ENCODE measurements around the gene PDE4D.

Gene PDE4D

DNA sequence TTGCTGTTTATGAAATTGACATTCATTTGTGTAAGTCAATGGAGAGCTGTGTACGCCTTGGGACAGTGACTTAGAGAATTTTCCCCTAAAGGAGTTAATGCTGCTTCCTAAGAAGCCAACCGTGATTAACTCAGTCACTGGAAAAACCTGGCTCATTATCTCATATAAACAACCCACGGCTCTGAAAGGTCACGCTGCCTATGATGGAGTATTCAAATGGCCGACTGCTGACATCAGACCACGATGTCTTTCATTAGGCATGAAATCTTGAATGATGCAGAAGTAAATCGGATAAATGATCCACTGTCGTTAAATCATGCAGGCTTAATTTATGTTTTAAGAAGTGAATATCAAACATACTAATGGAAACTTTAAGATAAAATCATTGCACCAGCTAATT, 706.9 kb downstream of the PDE4D start:
- Histone ChIP-seq H3K79me2 (ENCODE audit: control insufficient read depth, insufficient read depth, low read length, unreplicated experiment) (no peaks in the 10 kb centered on the region), H3K4me1 (ENCODE audit: control insufficient read depth, insufficient read depth, low read length, unreplicated experiment) (peaks cover 4% of the 10 kb centered on the region), H3K4me3 (ENCODE audit: low read depth, low read length) (no peak overlapping the region), H3K27me3 (ENCODE audit: insufficient read depth, low read length) (no peaks in the 10 kb centered on the region), H3K36me3 (ENCODE audit: insufficient read depth, low read length) (no peaks in the 10 kb centered on the region), H3K27ac (ENCODE audit: low read depth, low read length) (no peak overlapping the region), H2AFZ (ENCODE audit: low read length, unreplicated experiment) (no peak overlapping the region)

DNA sequence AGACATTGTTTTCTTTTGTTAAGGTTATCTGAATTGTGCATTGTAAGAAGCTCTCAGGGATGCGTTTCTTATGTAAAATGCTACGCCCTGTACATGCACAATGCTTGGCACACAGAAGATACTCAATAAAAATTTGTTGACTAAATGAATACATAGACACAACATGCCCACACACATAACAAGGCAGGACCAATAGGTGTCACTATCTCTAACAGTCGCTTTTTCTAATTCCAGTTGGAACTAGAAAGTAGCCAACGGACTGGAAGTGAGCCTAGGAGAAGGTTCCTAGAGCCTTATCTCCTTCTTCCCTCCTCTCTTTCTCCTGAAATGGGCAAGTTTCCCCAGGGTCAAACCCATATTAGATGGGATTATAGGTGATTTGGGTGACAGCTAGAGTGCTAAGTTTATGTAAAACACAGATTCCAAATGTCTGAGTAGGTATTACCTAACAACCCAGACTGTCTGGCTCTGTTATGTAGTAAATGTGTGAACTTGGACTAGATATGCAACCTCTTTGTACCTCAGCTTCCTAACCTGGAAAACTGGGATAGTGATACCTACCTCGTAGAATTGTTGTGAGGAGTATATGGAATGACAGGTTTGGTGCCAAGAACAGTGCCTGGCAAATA, 707.7 kb downstream of the PDE4D start:
- no peaks in the 10 kb centered on the region for H3K36me3 ChIP-seq (ENCODE audit: insufficient read depth, low read length)
- no peak overlapping the region for H3K4me3 ChIP-seq (ENCODE audit: low read depth, low read length)
- no peaks in the 10 kb centered on the region for H3K27me3 ChIP-seq (ENCODE audit: insufficient read depth, low read length)
- no peaks in the 10 kb centered on the region for H3K79me2 ChIP-seq (ENCODE audit: control insufficient read depth, insufficient read depth, low read length, unreplicated experiment)
- H2AFZ ChIP-seq (ENCODE audit: low read length, unreplicated experiment): no peak overlapping the region
- H3K27ac ChIP-seq (ENCODE audit: low read depth, low read length): no peak overlapping the region
- peaks cover 4% of the 10 kb centered on the region for H3K4me1 ChIP-seq (ENCODE audit: control insufficient read depth, insufficient read depth, low read length, unreplicated experiment)

DNA sequence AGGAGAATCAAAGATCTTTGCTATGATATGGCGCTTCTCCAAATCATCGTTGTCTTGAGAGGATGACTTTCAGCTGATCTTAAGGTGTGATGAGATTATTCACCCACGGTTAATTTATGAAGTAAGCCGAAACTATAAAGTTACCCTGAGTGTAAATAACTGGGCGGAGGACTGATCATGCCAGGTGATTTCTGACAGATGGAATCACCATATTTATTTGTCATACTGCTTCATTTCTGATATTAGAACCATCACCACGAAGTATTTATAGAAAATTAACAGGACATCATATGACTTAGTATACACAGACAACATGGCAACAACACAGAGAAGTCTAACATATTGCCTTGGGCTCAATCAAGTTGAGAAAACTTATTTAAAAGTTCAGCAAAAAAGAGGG, 708.8 kb downstream of the PDE4D start:
- H3K27ac ChIP-seq (ENCODE audit: low read depth, low read length): no peak overlapping the region
- no peaks in the 10 kb centered on the region for H3K36me3 ChIP-seq (ENCODE audit: insufficient read depth, low read length)
- no peak overlapping the region for H3K4me3 ChIP-seq (ENCODE audit: low read depth, low read length)
- no peaks in the 10 kb centered on the region for H3K79me2 ChIP-seq (ENCODE audit: control insufficient read depth, insufficient read depth, low read length, unreplicated experiment)
- H3K27me3 ChIP-seq (ENCODE audit: insufficient read depth, low read length): no peaks in the 10 kb centered on the region
- no peak overlapping the region for H2AFZ ChIP-seq (ENCODE audit: low read length, unreplicated experiment)
- peaks cover 4% of the 10 kb centered on the region for H3K4me1 ChIP-seq (ENCODE audit: control insufficient read depth, insufficient read depth, low read length, unreplicated experiment)

DNA sequence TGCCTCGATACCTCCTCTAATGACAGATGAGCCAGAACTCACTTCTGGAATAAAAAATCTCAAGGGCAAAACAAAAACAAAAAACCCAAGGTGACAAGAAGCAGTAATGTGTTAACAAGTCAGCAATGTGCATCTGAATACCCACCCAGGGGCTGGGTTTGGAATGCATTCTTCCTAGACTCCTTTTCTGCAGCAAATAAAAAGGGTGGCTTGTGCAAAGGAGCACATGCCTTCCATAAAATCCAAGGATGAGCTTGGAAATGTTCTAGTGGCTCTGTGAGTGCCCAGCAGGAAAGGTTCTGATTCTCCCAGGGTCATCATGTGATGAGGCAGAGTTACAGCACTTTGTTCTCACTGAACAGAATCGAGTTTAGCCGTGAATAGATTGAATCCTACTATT, 710.8 kb downstream of the PDE4D start:
- Histone ChIP-seq H3K4me3 (ENCODE audit: low read depth, low read length) (no peak overlapping the region), H3K79me2 (ENCODE audit: control insufficient read depth, insufficient read depth, low read length, unreplicated experiment) (no peaks in the 10 kb centered on the region), H3K27me3 (ENCODE audit: insufficient read depth, low read length) (no peaks in the 10 kb centered on the region), H3K27ac (ENCODE audit: low read depth, low read length) (no peak overlapping the region), H2AFZ (ENCODE audit: low read length, unreplicated experiment) (no peak overlapping the region), H3K4me1 (ENCODE audit: control insufficient read depth, insufficient read depth, low read length, unreplicated experiment) (no peaks in the 10 kb centered on the region), H3K36me3 (ENCODE audit: insufficient read depth, low read length) (no peaks in the 10 kb centered on the region)

DNA sequence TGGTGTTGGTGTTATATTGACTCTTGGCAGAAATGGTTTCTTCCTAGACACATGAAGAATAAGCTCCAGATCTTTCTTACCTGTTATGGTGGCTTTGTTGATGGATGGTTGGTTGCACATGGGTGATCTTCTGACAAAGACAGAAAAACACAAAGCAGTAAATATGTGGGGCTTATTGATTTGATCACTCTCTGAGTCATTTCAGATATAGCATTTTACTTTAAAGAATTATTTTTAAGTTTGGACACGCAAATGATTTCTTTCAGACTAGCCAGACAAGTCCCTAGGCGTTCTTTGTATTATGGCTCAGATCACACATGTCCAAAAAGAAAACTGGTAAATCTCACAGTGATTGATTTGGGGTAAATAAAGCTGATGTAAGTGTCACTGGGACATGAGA, 713.0 kb downstream of the PDE4D start:
- H3K79me2 ChIP-seq (ENCODE audit: control insufficient read depth, insufficient read depth, low read length, unreplicated experiment): no peaks in the 10 kb centered on the region
- H3K27ac ChIP-seq (ENCODE audit: low read depth, low read length): no peak overlapping the region

DNA sequence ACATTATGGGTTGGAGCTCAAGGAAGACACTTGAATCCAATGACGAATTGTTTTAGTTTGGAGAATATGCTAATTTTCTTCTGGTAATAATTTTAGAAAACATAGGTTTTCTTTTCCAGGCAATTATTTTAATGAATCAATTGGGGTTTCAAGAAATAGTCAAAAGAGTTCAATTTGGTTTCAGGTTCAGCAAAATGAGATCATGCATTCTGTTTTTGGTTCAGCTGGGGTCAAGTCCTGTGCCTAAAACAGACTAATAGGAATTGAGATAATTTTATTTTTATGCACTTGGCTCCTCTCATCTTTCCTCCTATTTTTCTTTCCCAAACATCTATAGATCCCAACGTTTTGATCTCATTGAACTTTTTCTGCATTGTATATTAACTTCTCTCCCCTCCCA, 713.8 kb downstream of the PDE4D start:
- Histone ChIP-seq H2AFZ (ENCODE audit: low read length, unreplicated experiment) (no peak overlapping the region), H3K27me3 (ENCODE audit: insufficient read depth, low read length) (no peaks in the 10 kb centered on the region), H3K4me1 (ENCODE audit: control insufficient read depth, insufficient read depth, low read length, unreplicated experiment) (no peaks in the 10 kb centered on the region), H3K27ac (ENCODE audit: low read depth, low read length) (no peak overlapping the region), H3K36me3 (ENCODE audit: insufficient read depth, low read length) (no peaks in the 10 kb centered on the region), H3K79me2 (ENCODE audit: control insufficient read depth, insufficient read depth, low read length, unreplicated experiment) (no peaks in the 10 kb centered on the region), H3K4me3 (ENCODE audit: low read depth, low read length) (no peak overlapping the region)

More for the DNA sequence above, 713.0 kb downstream of the PDE4D start:
- Histone ChIP-seq H3K36me3 (ENCODE audit: insufficient read depth, low read length) (no peaks in the 10 kb centered on the region), H2AFZ (ENCODE audit: low read length, unreplicated experiment) (no peak overlapping the region), H3K27me3 (ENCODE audit: insufficient read depth, low read length) (no peaks in the 10 kb centered on the region), H3K4me3 (ENCODE audit: low read depth, low read length) (no peak overlapping the region), H3K4me1 (ENCODE audit: control insufficient read depth, insufficient read depth, low read length, unreplicated experiment) (no peaks in the 10 kb centered on the region)

DNA sequence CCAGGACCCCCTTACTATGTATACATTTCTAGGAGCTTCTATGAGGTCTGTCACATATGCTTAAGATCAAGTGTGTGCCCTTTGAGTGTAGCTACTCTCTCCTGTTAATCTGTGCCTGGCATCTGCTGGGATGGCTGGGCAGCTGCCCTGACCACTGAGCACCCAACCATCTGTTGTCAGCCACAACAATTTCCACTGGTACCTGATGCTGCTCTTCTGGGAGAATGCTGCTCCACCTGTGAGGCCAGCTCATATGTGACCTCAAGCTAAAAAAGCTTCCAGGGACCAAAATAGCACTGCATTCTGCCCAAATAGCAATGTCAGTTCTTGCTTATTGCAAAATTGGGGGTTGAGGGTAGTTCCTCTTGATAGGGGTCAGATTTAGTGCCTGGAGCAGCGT, 715.0 kb downstream of the PDE4D start:
- Histone ChIP-seq H3K4me3 (ENCODE audit: low read depth, low read length) (no peak overlapping the region), H3K27ac (ENCODE audit: low read depth, low read length) (no peak overlapping the region), H3K79me2 (ENCODE audit: control insufficient read depth, insufficient read depth, low read length, unreplicated experiment) (no peaks in the 10 kb centered on the region), H3K27me3 (ENCODE audit: insufficient read depth, low read length) (no peaks in the 10 kb centered on the region), H3K4me1 (ENCODE audit: control insufficient read depth, insufficient read depth, low read length, unreplicated experiment) (peaks cover 7% of the 10 kb centered on the region), H2AFZ (ENCODE audit: low read length, unreplicated experiment) (no peak overlapping the region), H3K36me3 (ENCODE audit: insufficient read depth, low read length) (no peaks in the 10 kb centered on the region)

DNA sequence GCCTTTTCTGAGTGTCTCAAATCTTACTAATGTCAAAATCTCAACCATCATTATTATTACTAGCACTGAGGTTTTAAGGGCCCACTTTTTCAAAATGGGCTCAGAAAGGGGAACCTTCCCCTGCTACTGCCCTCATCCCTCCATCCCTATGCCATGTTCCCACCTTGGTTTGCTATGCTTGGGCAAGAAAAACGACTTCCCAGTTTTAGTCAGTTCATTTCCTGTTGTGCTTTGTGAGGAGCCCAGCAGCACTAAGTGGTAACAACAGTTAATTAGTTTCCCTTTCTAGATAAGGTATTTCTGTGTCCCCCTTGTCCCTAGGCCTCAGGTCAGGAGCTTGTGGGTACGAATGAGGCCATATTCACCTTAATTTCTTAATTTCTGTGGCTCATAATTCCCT, 715.5 kb downstream of the PDE4D start:
- Histone ChIP-seq H3K27ac (ENCODE audit: low read depth, low read length) (no peak overlapping the region), H3K79me2 (ENCODE audit: control insufficient read depth, insufficient read depth, low read length, unreplicated experiment) (no peaks in the 10 kb centered on the region), H3K36me3 (ENCODE audit: insufficient read depth, low read length) (no peaks in the 10 kb centered on the region), H3K27me3 (ENCODE audit: insufficient read depth, low read length) (no peaks in the 10 kb centered on the region), H2AFZ (ENCODE audit: low read length, unreplicated experiment) (no peak overlapping the region), H3K4me3 (ENCODE audit: low read depth, low read length) (no peak overlapping the region), H3K4me1 (ENCODE audit: control insufficient read depth, insufficient read depth, low read length, unreplicated experiment) (peaks cover 10% of the 10 kb centered on the region)

DNA sequence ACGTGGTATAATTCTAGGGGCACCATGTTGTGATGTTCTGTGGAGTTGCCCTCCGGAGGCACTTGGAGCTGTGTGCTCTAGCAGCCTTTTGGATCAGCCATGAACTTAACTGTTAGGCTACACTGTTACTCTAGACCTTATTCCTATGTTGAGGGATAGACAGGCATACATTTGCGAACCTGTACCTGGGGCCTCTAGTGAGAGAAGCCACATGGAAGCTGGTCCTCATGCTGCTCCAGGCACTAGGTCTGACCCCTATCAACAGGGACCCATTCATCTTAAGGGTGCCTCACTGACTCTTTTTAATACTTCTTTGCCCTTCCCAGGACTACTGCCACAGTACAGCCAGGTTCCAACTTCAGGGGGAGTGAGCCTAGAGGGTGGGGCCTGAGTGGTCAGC, 715.9 kb downstream of the PDE4D start:
- H3K4me3 ChIP-seq (ENCODE audit: low read depth, low read length): no peak overlapping the region
- H3K36me3 ChIP-seq (ENCODE audit: insufficient read depth, low read length): no peaks in the 10 kb centered on the region
- H3K27ac ChIP-seq (ENCODE audit: low read depth, low read length): no peak overlapping the region
- H3K4me1 ChIP-seq (ENCODE audit: control insufficient read depth, insufficient read depth, low read length, unreplicated experiment): peaks cover 10% of the 10 kb centered on the region
- no peak overlapping the region for H2AFZ ChIP-seq (ENCODE audit: low read length, unreplicated experiment)
- no peaks in the 10 kb centered on the region for H3K27me3 ChIP-seq (ENCODE audit: insufficient read depth, low read length)
- no peaks in the 10 kb centered on the region for H3K79me2 ChIP-seq (ENCODE audit: control insufficient read depth, insufficient read depth, low read length, unreplicated experiment)

DNA sequence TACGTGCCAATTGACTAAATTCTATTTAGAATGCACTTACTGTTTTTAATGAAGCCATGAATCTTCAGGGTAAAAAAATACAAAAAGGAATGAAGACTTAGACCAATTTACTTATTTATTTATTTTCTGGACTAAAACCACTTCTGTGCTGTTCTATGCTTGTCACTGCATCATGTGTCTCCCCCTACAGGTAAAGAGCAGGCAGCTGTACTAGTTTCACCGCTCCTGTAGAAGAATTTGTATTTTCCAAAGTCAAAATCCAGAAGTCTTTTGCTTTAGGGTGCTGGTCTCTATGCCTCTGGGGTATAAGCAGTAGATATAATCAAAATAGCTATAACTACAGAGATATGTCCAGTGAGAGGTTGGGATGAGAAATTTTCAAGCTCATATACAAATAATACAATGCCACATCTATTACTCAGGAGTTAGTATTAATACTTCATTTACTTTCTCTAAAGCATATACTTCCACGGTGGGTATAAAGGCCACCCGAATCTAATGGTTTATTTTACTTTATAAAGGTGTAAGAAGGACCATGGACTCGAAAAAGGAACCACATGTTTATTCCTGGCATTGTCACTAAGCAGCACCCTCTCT, 719.2 kb downstream of the PDE4D start:
- H3K36me3 ChIP-seq (ENCODE audit: insufficient read depth, low read length): no peaks in the 10 kb centered on the region
- H3K4me1 ChIP-seq (ENCODE audit: control insufficient read depth, insufficient read depth, low read length, unreplicated experiment): peaks cover 10% of the 10 kb centered on the region
- H3K27ac ChIP-seq (ENCODE audit: low read depth, low read length): peak overlapping the region; percentile 32; the same call in 1 of the 2 replicates
- no peak overlapping the region for H3K4me3 ChIP-seq (ENCODE audit: low read depth, low read length)
- no peaks in the 10 kb centered on the region for H3K79me2 ChIP-seq (ENCODE audit: control insufficient read depth, insufficient read depth, low read length, unreplicated experiment)
- peak overlapping the region; percentile 9 for H2AFZ ChIP-seq (ENCODE audit: low read length, unreplicated experiment)
- H3K27me3 ChIP-seq (ENCODE audit: insufficient read depth, low read length): no peaks in the 10 kb centered on the region

DNA sequence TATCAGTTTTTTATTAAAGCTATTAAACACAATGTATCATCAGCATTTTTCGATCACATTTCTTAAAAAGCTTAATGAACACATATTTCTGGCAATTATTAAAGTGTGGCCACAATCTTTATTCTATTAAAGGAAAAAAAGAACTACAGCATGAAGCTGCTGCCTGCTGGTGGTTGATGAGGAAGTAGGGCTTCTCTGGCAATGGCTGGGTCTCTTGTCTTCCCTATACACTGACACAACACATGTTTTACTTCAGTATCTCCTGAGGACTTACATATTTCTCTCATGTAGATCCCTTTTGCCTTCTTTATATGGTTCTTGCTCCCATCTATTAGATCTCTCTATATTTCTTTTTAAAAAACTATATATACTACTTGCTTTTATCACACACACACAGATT, 719.9 kb downstream of the PDE4D start:
- Histone ChIP-seq H2AFZ (ENCODE audit: low read length, unreplicated experiment) (peak overlapping the region; percentile 9), H3K27ac (ENCODE audit: low read depth, low read length) (peak overlapping the region; percentile 32), H3K4me3 (ENCODE audit: low read depth, low read length) (no peak overlapping the region), H3K79me2 (ENCODE audit: control insufficient read depth, insufficient read depth, low read length, unreplicated experiment) (no peaks in the 10 kb centered on the region), H3K27me3 (ENCODE audit: insufficient read depth, low read length) (no peaks in the 10 kb centered on the region), H3K4me1 (ENCODE audit: control insufficient read depth, insufficient read depth, low read length, unreplicated experiment) (peaks cover 10% of the 10 kb centered on the region), H3K36me3 (ENCODE audit: insufficient read depth, low read length) (no peaks in the 10 kb centered on the region)
